SK-N-SH (cell line): Measurements from ENCODE around the gene JPH2. TPM values are rescaled to one million over a fixed set of nuclear protein-coding genes. Genes with fewer than 3 reads are reported as not detected.

ENCODE experiments used
- CTCF ChIA-PET: fragments of 300-600, 350-600 bp; formaldehyde crosslinking; extraction: SDS; loops from one replicate; lab custom pipeline; 2021; lab: Yijun Ruan, JAX
- POLR2A ChIA-PET: fragments of 350-600 bp; sonication (Branson Sonifier 250); formaldehyde crosslinking; extraction: SDS; loops from one replicate; lab custom pipeline; 2020; ENCODE audit warnings: antibody characterized with exemption, inconsistent platforms; lab: Yijun Ruan, JAX
- DNase-seq: peaks from one replicate; pipeline ENCODE4 v3.0.0; 2012
- H2AFZ ChIP-seq: fragments of 200-600 bp; sonication (generic); 2 replicates; pipeline ENCODE4 v1.8.1; 2016; ENCODE audit warnings: antibody characterized with exemption, mild to moderate bottlenecking, low read depth
- H3F3A ChIP-seq: fragments of 200-600 bp; sonication (generic); replicated peaks from 2 replicates; pipeline ENCODE3; 2016; ENCODE audit warnings: antibody characterized with exemption, mild to moderate bottlenecking; ENCODE audit not compliant: insufficient read depth
- H3K27ac ChIP-seq, 2 experiments: fragments of 200-500 bp in 1 of 2; fragments of 200-600 bp in 1 of 2; sonication (Bioruptor generic) in 1 of 2; sonication (generic), shearing (Covaris generic) in 1 of 2; 2 replicates each; pipeline versions ENCODE4 v1.5.1 to v1.6.1; 2014 to 2016; ENCODE audit warnings: low read depth in 2 of 2, inconsistent platforms in 1 of 2, low read length in 1 of 2, mild to moderate bottlenecking in 1 of 2, mixed read lengths in 1 of 2
- H3K27me3 ChIP-seq: fragments of 200-600 bp; sonication (generic), shearing (Covaris generic); 2 replicates; pipeline ENCODE4 v1.6.1; 2016; ENCODE audit warnings: mixed run types; ENCODE audit not compliant: insufficient read depth
- H3K36me3 ChIP-seq, 2 experiments: fragments of 200-500 bp in 1 of 2; fragments of 200-600 bp in 1 of 2; sonication (Bioruptor generic) in 1 of 2; sonication (generic) in 1 of 2; replicated peaks in 1 of 2; 2 replicates each; pipeline versions ENCODE3 to v1.5.1; 2014 to 2016; ENCODE audit warnings: low read length in 1 of 2, mild to moderate bottlenecking in 1 of 2; ENCODE audit not compliant: insufficient read depth in 2 of 2, control insufficient read depth in 1 of 2
- H3K4me1 ChIP-seq, 2 experiments: fragments of 200-500 bp in 1 of 2; fragments of 200-600 bp in 1 of 2; sonication (Bioruptor generic) in 1 of 2; sonication (generic), shearing (Covaris generic) in 1 of 2; 2 replicates each; pipeline versions ENCODE4 v1.5.1 to v1.6.1; 2014 to 2016; ENCODE audit warnings: low read depth in 1 of 2, low read length in 1 of 2, mixed run types in 1 of 2; ENCODE audit not compliant: insufficient read depth in 2 of 2, control insufficient read depth in 1 of 2
- H3K4me2 ChIP-seq: fragments of 200-600 bp; sonication (generic), shearing (Covaris generic); 2 replicates; pipeline ENCODE4 v1.6.1; 2017; ENCODE audit warnings: mixed run types
- H3K4me3 ChIP-seq, 2 experiments: fragments of 200-500 bp in 1 of 2; fragments of 200-600 bp in 1 of 2; sonication (Bioruptor generic) in 1 of 2; sonication (generic), shearing (Covaris generic) in 1 of 2; 2 replicates each; pipeline versions ENCODE4 v1.5.1 to v1.8.1; 2014 to 2016; ENCODE audit warnings: low read depth in 2 of 2, inconsistent platforms in 1 of 2, low read length in 1 of 2, mild to moderate bottlenecking in 1 of 2, mixed read lengths in 1 of 2, moderate library complexity in 1 of 2
- H3K79me2 ChIP-seq: fragments of 200-600 bp; sonication (generic); 2 replicates; pipeline ENCODE4 v1.8.1; 2017; ENCODE audit warnings: mild to moderate bottlenecking; ENCODE audit not compliant: insufficient read depth
- H3K9ac ChIP-seq: fragments of 200-600 bp; sonication (generic); 2 replicates; pipeline ENCODE4 v1.6.1; 2017; ENCODE audit warnings: mixed run types
- H3K9me2 ChIP-seq: fragments of 200-600 bp; sonication (generic); 2 replicates; pipeline ENCODE4 v1.6.1; 2017; ENCODE audit warnings: mixed run types
- H3K9me3 ChIP-seq: fragments of 200-600 bp; sonication (generic); 2 replicates; pipeline ENCODE4 v1.6.1; 2017; ENCODE audit warnings: mixed run types, mild to moderate bottlenecking, moderate library complexity
- H4K20me1 ChIP-seq: fragments of 200-600 bp; sonication (generic); 2 replicates; pipeline ENCODE4 v1.6.1; 2017; ENCODE audit warnings: mild to moderate bottlenecking, mixed run types; ENCODE audit not compliant: insufficient read depth
- ELF1 ChIP-seq: IDR thresholded peaks from 2 replicates; pipeline ENCODE4 v1.4.0; 2012
- EP300 ChIP-seq, 2 experiments: IDR thresholded peaks; 2 replicates each; pipeline versions ENCODE4 v1.4.0 to v1.6.1; 2012; ENCODE audit warnings: borderline replicate concordance in 1 of 2, low read depth in 1 of 2, low read length in 1 of 2
- FOSL2 ChIP-seq: IDR thresholded peaks from 2 replicates; pipeline ENCODE4 v1.4.0; 2012; ENCODE audit warnings: low read depth, mild to moderate bottlenecking, moderate library complexity, borderline replicate concordance
- FOXM1 ChIP-seq: IDR thresholded peaks from 2 replicates; pipeline ENCODE4 v1.4.0; 2012; ENCODE audit warnings: low read depth, mild to moderate bottlenecking
- RAD21 ChIP-seq: IDR thresholded peaks from 2 replicates; pipeline ENCODE4 v1.6.1; 2012; ENCODE audit warnings: mild to moderate bottlenecking, low read length
- RXRA ChIP-seq: IDR thresholded peaks from 2 replicates; pipeline ENCODE4 v1.4.0; 2012; ENCODE audit warnings: low read depth, mild to moderate bottlenecking, borderline replicate concordance
- SMC3 ChIP-seq: IDR thresholded peaks from 2 replicates; pipeline ENCODE4 v1.6.1; 2012; ENCODE audit warnings: low read depth, low read length, improper control_type of control experiment
- YY1 ChIP-seq: IDR thresholded peaks from 2 replicates; pipeline ENCODE4 v1.4.0; 2012; ENCODE audit warnings: low read depth, mild to moderate bottlenecking
- WGBS: methylation state at CpG from one replicate; pipeline ENCODE4 v1.1.6; 2017; ENCODE audit warnings: low lambda C conversion rate; 5-methylcytosine and 5-hydroxymethylcytosine counted together
- polyA plus RNA-seq, 3 experiments: library from polyadenylated mRNA; depleted of rRNA; stranded (reverse); fragments of >200 nt; gene quantifications; 2 replicates each; pipeline ENCODE4 v1.2.3, GENCODE V29; 2012
- TF ChIP-seq, protein P1 (sequence below): fragments of 200-600 bp; sonication (generic); IDR thresholded peaks from 2 replicates; pipeline ENCODE4 v1.6.1; 2017; ENCODE audit warnings: antibody characterized with exemption, mild to moderate bottlenecking, moderate library complexity
- TF ChIP-seq, protein P2 (sequence below): fragments of 150-350 bp; IDR thresholded peaks from 2 replicates; pipeline ENCODE4 v1.6.1; 2017; ENCODE audit warnings: antibody characterized with exemption, low read length, low read depth, borderline replicate concordance
- TF ChIP-seq, protein P3 (sequence below): IDR thresholded peaks from 2 replicates; pipeline ENCODE4 v1.6.1; 2012; ENCODE audit warnings: mild to moderate bottlenecking, low read depth, low read length, moderate library complexity
- TF ChIP-seq, protein P4 (sequence below): IDR thresholded peaks from 2 replicates; pipeline ENCODE4 v1.4.0; 2012; ENCODE audit warnings: low read depth, borderline replicate concordance
- TF ChIP-seq, protein P5 (sequence below): IDR thresholded peaks from 2 replicates; pipeline ENCODE4; 2012

JPH2 gene
- polyA plus RNA-seq, 1 of the 3 experiments (the other 2 are of a cell fraction), result 0.67 TPM

DNA sequence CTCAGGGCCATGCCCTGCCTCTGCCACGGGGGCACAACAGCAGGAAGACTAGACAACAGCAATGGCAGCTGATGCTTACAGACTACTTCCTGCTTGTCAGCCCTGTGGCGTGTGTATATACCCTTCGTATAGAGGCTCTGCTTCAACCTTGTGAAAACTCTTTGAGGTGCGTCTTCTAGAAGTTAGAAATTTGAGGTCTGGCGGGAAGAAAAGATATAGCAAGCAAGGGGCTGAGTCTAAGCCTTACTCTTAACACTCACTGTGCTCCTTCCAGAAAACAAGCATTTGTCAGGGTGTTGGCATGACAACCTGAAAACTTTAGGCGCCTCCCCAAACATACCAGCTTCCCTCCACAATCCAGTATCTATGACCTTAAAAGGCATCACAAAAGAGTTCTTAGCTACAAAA is 33.3 kb downstream of the JPH2 start:
- Histone ChIP-seq H3F3A (no peaks in the 10 kb centered on the region), H3K9me3 (no peaks in the 10 kb centered on the region), H3K27me3 (no peaks in the 10 kb centered on the region), H3K27ac (no peak overlapping the region), H4K20me1 (no peaks in the 10 kb centered on the region), H3K4me3 (no peak overlapping the region), H3K9ac (no peak overlapping the region), H3K4me1 (no peaks in the 10 kb centered on the region), H2AFZ (no peak overlapping the region), H3K79me2 (no peaks in the 10 kb centered on the region), H3K9me2 (no peaks in the 10 kb centered on the region), H3K36me3 (peaks cover 0 to 3% of the 10 kb centered on the region in 2 experiments), H3K4me2 (no peak overlapping the region)
- DNase-seq, result no peak
- 89% methylated on average over 6 of the region's 6 CpGs for WGBS
- CTCF ChIA-PET, result interaction anchor here (0.7 to 2.5 kb wide), 4 partner anchors 11 to 46 kb away, joined by 3 to 12 read pairs (median 6); no protein-coding TSS in a partner anchor
- POLR2A ChIA-PET, result no interaction called here
- TF ChIP-seq RAD21, result no peak
- TF ChIP-seq YY1, result no peak
- TF ChIP-seq, protein P1, sequence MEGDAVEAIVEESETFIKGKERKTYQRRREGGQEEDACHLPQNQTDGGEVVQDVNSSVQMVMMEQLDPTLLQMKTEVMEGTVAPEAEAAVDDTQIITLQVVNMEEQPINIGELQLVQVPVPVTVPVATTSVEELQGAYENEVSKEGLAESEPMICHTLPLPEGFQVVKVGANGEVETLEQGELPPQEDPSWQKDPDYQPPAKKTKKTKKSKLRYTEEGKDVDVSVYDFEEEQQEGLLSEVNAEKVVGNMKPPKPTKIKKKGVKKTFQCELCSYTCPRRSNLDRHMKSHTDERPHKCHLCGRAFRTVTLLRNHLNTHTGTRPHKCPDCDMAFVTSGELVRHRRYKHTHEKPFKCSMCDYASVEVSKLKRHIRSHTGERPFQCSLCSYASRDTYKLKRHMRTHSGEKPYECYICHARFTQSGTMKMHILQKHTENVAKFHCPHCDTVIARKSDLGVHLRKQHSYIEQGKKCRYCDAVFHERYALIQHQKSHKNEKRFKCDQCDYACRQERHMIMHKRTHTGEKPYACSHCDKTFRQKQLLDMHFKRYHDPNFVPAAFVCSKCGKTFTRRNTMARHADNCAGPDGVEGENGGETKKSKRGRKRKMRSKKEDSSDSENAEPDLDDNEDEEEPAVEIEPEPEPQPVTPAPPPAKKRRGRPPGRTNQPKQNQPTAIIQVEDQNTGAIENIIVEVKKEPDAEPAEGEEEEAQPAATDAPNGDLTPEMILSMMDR, result no peak
- TF ChIP-seq FOXM1, result no peak
- TF ChIP-seq, protein P2, sequence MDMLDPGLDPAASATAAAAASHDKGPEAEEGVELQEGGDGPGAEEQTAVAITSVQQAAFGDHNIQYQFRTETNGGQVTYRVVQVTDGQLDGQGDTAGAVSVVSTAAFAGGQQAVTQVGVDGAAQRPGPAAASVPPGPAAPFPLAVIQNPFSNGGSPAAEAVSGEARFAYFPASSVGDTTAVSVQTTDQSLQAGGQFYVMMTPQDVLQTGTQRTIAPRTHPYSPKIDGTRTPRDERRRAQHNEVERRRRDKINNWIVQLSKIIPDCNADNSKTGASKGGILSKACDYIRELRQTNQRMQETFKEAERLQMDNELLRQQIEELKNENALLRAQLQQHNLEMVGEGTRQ, result no peak
- TF ChIP-seq, protein P3, sequence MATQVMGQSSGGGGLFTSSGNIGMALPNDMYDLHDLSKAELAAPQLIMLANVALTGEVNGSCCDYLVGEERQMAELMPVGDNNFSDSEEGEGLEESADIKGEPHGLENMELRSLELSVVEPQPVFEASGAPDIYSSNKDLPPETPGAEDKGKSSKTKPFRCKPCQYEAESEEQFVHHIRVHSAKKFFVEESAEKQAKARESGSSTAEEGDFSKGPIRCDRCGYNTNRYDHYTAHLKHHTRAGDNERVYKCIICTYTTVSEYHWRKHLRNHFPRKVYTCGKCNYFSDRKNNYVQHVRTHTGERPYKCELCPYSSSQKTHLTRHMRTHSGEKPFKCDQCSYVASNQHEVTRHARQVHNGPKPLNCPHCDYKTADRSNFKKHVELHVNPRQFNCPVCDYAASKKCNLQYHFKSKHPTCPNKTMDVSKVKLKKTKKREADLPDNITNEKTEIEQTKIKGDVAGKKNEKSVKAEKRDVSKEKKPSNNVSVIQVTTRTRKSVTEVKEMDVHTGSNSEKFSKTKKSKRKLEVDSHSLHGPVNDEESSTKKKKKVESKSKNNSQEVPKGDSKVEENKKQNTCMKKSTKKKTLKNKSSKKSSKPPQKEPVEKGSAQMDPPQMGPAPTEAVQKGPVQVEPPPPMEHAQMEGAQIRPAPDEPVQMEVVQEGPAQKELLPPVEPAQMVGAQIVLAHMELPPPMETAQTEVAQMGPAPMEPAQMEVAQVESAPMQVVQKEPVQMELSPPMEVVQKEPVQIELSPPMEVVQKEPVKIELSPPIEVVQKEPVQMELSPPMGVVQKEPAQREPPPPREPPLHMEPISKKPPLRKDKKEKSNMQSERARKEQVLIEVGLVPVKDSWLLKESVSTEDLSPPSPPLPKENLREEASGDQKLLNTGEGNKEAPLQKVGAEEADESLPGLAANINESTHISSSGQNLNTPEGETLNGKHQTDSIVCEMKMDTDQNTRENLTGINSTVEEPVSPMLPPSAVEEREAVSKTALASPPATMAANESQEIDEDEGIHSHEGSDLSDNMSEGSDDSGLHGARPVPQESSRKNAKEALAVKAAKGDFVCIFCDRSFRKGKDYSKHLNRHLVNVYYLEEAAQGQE, result no peak
- TF ChIP-seq, protein P4, sequence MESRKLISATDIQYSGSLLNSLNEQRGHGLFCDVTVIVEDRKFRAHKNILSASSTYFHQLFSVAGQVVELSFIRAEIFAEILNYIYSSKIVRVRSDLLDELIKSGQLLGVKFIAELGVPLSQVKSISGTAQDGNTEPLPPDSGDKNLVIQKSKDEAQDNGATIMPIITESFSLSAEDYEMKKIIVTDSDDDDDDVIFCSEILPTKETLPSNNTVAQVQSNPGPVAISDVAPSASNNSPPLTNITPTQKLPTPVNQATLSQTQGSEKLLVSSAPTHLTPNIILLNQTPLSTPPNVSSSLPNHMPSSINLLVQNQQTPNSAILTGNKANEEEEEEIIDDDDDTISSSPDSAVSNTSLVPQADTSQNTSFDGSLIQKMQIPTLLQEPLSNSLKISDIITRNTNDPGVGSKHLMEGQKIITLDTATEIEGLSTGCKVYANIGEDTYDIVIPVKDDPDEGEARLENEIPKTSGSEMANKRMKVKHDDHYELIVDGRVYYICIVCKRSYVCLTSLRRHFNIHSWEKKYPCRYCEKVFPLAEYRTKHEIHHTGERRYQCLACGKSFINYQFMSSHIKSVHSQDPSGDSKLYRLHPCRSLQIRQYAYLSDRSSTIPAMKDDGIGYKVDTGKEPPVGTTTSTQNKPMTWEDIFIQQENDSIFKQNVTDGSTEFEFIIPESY, result no peak
- TF ChIP-seq SMC3, result no peak
- no peak for TF ChIP-seq FOSL2
- TF ChIP-seq, protein P5, sequence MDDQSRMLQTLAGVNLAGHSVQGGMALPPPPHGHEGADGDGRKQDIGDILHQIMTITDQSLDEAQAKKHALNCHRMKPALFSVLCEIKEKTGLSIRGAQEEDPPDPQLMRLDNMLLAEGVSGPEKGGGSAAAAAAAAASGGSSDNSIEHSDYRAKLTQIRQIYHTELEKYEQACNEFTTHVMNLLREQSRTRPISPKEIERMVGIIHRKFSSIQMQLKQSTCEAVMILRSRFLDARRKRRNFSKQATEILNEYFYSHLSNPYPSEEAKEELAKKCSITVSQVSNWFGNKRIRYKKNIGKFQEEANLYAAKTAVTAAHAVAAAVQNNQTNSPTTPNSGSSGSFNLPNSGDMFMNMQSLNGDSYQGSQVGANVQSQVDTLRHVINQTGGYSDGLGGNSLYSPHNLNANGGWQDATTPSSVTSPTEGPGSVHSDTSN, result no peak
- no peak for TF ChIP-seq EP300 (IDR thresholded peaks at IDR 0.05; ENCODE audit: borderline replicate concordance in 1 of 2, low read depth in 1 of 2, low read length in 1 of 2)
- TF ChIP-seq ELF1, result no peak
- TF ChIP-seq RXRA, result no peak
